SU-DHL-6 (cell line): Measurements from ENCODE around the gene NAA11.

ENCODE experiments used
- H2AFZ ChIP-seq: fragments of 200-600 bp; sonication (generic); 2 replicates; pipeline ENCODE4 v1.6.1; 2014; ENCODE audit warnings: low read depth, mild to moderate bottlenecking, moderate library complexity, mixed read lengths, antibody characterized with exemption, low read length; ENCODE audit not compliant: severe bottlenecking
- H3F3A ChIP-seq: fragments of 200-600 bp; shearing (Covaris generic); 2 replicates; pipeline ENCODE4 v1.6.0; 2016; ENCODE audit warnings: antibody characterized with exemption, mild to moderate bottlenecking; ENCODE audit not compliant: insufficient read depth
- H3K27ac ChIP-seq: fragments of 200-600 bp; sonication (generic); 2 replicates; pipeline ENCODE4 v1.5.1; 2016; ENCODE audit warnings: low read depth, mild to moderate bottlenecking, low read length, moderate library complexity, mixed read lengths
- H3K27me3 ChIP-seq: fragments of 200-600 bp; sonication (generic), shearing (Covaris generic); 2 replicates; pipeline ENCODE4 v1.6.0; 2014; ENCODE audit warnings: mild to moderate bottlenecking, low read length
- H3K36me3 ChIP-seq: fragments of 200-600 bp; sonication (generic); 2 replicates; pipeline ENCODE4 v1.6.1; 2014; ENCODE audit warnings: mild to moderate bottlenecking, low read length, mixed read lengths
- H3K4me2 ChIP-seq: fragments of 300-600, 200-600 bp; shearing (Covaris generic), sonication (generic); 2 replicates; pipeline ENCODE4 v1.6.0; 2014; ENCODE audit warnings: low read length, low read depth, mild to moderate bottlenecking; ENCODE audit not compliant: poor library complexity, severe bottlenecking
- H3K4me3 ChIP-seq: fragments of 200-600 bp; sonication (generic); 2 replicates; pipeline ENCODE4 v1.5.1; 2014; ENCODE audit warnings: antibody characterized with exemption, low read length, mild to moderate bottlenecking, mixed read lengths; ENCODE audit not compliant: insufficient read depth, poor library complexity, severe bottlenecking
- H3K79me2 ChIP-seq: fragments of 200-600 bp; sonication (generic); 2 replicates; pipeline ENCODE4 v1.6.1; 2014; ENCODE audit warnings: mild to moderate bottlenecking, low read length, moderate library complexity; ENCODE audit not compliant: insufficient read depth
- H3K9ac ChIP-seq: fragments of 200-600 bp; sonication (generic); 2 replicates; pipeline ENCODE4 v1.7.0; 2014; ENCODE audit warnings: mild to moderate bottlenecking, low read length
- H3K9me2 ChIP-seq: fragments of 200-600 bp; sonication (generic); replicated peaks from 2 replicates; pipeline ENCODE4 v1.6.1; 2014; ENCODE audit warnings: low read length; ENCODE audit not compliant: insufficient read depth
- H3K9me3 ChIP-seq: fragments of 200-600 bp; sonication (generic); 2 replicates; pipeline ENCODE4 v1.6.1; 2014; ENCODE audit warnings: low read length, mixed read lengths; ENCODE audit not compliant: insufficient read depth
- H4K20me1 ChIP-seq: fragments of 200-600 bp; sonication (generic); 2 replicates; pipeline ENCODE4 v1.6.1; 2014; ENCODE audit warnings: low read depth, mild to moderate bottlenecking, antibody characterized with exemption, low read length, moderate library complexity, mixed read lengths
- CTCF ChIP-seq: fragments of 200-600 bp; sonication (generic); IDR thresholded peaks from one replicate; pipeline ENCODE4 v1.5.1; 2017; ENCODE audit warnings: antibody characterized with exemption, mild to moderate bottlenecking, low read length, moderate library complexity; ENCODE audit not compliant: insufficient read depth, poor library complexity, severe bottlenecking
- EZH2phosphoT487 ChIP-seq: fragments of 200-600 bp; sonication (generic), shearing (Covaris generic); conservative IDR thresholded peaks from 2 replicates; pipeline ENCODE4 v1.6.1; 2018; ENCODE audit warnings: mild to moderate bottlenecking, antibody characterized with exemption, low read length, moderate library complexity, mixed read lengths

NAA11 gene

DNA sequence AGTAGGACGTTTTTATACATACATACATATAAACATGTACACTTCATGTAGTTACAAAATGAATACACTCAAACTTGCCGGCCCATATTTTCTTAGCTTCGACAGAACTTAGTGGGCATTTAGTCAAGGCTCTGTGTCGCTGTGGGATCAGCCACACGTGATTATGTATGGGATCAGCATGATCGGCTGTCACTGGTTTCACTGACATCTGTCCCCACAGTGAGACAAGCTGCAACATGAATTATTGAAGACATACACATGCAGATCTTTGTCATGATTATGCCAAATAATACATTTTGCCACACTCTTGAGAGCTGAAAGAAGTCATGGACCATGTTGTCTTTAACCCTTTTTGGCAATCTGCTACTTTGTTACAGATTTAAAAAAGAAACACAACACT, 38.2 kb upstream of the NAA11 start:
- H3K4me2 ChIP-seq = no peak overlapping the region
- no peaks in the 10 kb centered on the region for H3K27me3 ChIP-seq
- H3K9ac ChIP-seq = no peak overlapping the region
- H4K20me1 ChIP-seq = no peaks in the 10 kb centered on the region
- H3K4me3 ChIP-seq = no peak overlapping the region
- H3K36me3 ChIP-seq = no peaks in the 10 kb centered on the region
- TF ChIP-seq EZH2phosphoT487 = no peak
- TF ChIP-seq CTCF = no peak
- H2AFZ ChIP-seq = no peak overlapping the region
- H3K9me3 ChIP-seq = no peaks in the 10 kb centered on the region
- H3F3A ChIP-seq = no peaks in the 10 kb centered on the region
- H3K27ac ChIP-seq = no peak overlapping the region
- H3K9me2 ChIP-seq = no peaks in the 10 kb centered on the region
- H3K79me2 ChIP-seq = no peaks in the 10 kb centered on the region

DNA sequence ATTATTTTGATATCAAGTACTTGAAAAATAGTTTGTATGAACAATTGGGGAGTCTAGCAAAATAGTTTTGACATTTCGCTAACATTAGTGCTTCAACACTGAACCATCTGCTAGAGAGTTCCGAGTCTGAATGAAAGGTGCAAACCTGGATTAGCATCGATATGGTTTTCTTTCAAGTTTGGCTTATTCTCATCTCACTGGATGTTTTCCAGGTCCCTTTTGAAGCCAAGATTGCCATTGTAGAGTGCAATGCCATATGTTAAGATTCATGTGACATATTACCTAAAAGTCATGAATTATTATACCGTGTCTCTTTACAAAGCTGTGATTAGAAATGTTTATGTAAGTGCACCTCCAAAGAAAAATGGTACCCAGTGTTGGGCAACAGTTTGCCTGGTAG, 36.8 kb upstream of the NAA11 start:
- H3K4me3 ChIP-seq = no peak overlapping the region
- TF ChIP-seq CTCF (no peak), EZH2phosphoT487 (no peak)

DNA sequence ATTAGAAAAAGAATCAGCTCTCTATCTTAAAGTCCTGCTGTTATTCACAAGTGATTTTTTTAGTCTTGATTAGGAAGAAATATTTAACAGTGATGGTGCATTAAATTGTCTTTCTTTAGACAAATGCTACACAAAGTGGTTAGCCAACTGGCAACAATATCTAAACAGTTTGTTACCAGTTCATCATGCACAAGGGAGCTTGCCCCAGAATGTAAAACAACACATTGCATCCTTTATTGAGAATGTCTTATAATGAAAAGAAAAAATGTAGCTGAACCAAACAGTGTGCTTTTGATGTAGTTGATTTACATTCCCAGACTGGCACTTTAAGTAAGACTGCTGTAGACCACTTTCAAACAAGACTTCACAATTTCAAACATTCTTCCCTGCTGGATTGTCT, 34.1 kb upstream of the NAA11 start:
- Histone ChIP-seq H4K20me1 (no peaks in the 10 kb centered on the region), H3K4me2 (no peak overlapping the region), H3K36me3 (no peaks in the 10 kb centered on the region), H3K79me2 (no peaks in the 10 kb centered on the region), H3K9ac (no peak overlapping the region), H3K9me2 (no peaks in the 10 kb centered on the region), H3K4me3 (no peak overlapping the region), H3F3A (no peaks in the 10 kb centered on the region), H2AFZ (no peak overlapping the region), H3K9me3 (no peaks in the 10 kb centered on the region), H3K27ac (no peak overlapping the region), H3K27me3 (no peaks in the 10 kb centered on the region)
- TF ChIP-seq CTCF (no peak), EZH2phosphoT487 (no peak)

More for the DNA sequence above, 36.8 kb upstream of the NAA11 start:
- no peak overlapping the region for H3K9ac ChIP-seq
- no peaks in the 10 kb centered on the region for H3K27me3 ChIP-seq
- H3K27ac ChIP-seq = no peak overlapping the region
- no peaks in the 10 kb centered on the region for H3K79me2 ChIP-seq
- H3F3A ChIP-seq = no peaks in the 10 kb centered on the region
- no peaks in the 10 kb centered on the region for H3K9me3 ChIP-seq
- H3K36me3 ChIP-seq = no peaks in the 10 kb centered on the region
- H4K20me1 ChIP-seq = no peaks in the 10 kb centered on the region
- no peak overlapping the region for H2AFZ ChIP-seq
- H3K4me2 ChIP-seq = no peak overlapping the region
- no peaks in the 10 kb centered on the region for H3K9me2 ChIP-seq
